ENCODE results near the gene HDAC4. TPM values are rescaled to one million over a fixed set of nuclear protein-coding genes. Genes with fewer than 3 reads are reported as not detected.

Gene HDAC4
- total and polyA plus RNA-seq, 3 experiments from 2014 or later = 8.3 to 28.8 (median 24.0) TPM

- Mint-ChIP-seq H3K27me3 (no peaks in the 10 kb centered on the region), H3K9me3 (no peaks in the 10 kb centered on the region), H3K4me1 (no peaks in the 10 kb centered on the region), H3K36me3 (peaks cover 7 to 45% (median 7%) of the 10 kb centered on the region in 3 donors), H3K27ac (no peak overlapping the region), H3K4me3 (no peak overlapping the region)
- ChIA-PET CTCF (no interaction called here), POLR2A (no interaction called here)
- H3K27ac ChIP-seq (ENCODE audit: low read depth, low read length) = no peak overlapping the region
- peaks cover 5% of the 10 kb centered on the region for H3K36me3 ChIP-seq (ENCODE audit: insufficient read depth, low read length)
- no peak for DNase-seq
- no peak overlapping the region for H3K4me3 ChIP-seq (ENCODE audit: low read length)
- H3K4me1 ChIP-seq (ENCODE audit: insufficient read depth, low read length) = no peaks in the 10 kb centered on the region
- no peaks in the 10 kb centered on the region for H3K9me3 ChIP-seq (ENCODE audit: low read length)
- no peaks in the 10 kb centered on the region for H3K27me3 ChIP-seq (ENCODE audit: insufficient read depth, low read length, poor library complexity, severe bottlenecking)
Measured at GRCh38 chr2:239051891-239052445, 348.9 kb downstream of the HDAC4 start.

DNA sequence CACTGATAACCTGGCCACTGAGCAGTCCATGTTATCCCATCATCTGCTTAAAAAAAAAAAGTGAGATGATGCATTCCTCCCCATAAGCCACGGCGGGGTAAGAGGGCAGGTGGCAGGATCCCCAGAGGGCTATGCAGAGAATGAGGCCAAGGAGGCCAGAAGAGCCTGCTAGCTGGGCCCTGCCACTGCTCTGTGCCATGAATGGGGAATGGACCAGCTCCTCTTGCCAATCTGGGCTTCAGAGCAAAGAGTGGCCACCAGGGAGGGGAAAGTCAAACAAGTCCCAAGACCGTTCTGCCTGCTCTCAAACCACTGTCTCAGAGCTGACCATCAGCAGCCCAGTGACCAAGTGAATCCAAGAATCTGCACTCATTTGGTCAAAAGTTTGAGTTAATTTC lies 350.6 kb downstream of the HDAC4 start:
- Histone ChIP-seq H3K9me3 (ENCODE audit: low read length) (no peaks in the 10 kb centered on the region), H3K4me1 (ENCODE audit: insufficient read depth, low read length) (no peaks in the 10 kb centered on the region), H3K36me3 (ENCODE audit: insufficient read depth, low read length) (no peaks in the 10 kb centered on the region), H3K27ac (ENCODE audit: low read depth, low read length) (no peak overlapping the region), H3K4me3 (ENCODE audit: low read length) (no peak overlapping the region), H3K27me3 (ENCODE audit: insufficient read depth, low read length, poor library complexity, severe bottlenecking) (no peaks in the 10 kb centered on the region)
- H3K4me3 Mint-ChIP-seq = no peak overlapping the region
- H3K9me3 Mint-ChIP-seq = no peaks in the 10 kb centered on the region
- peaks cover 4 to 43% (median 5%) of the 10 kb centered on the region in 3 donors for H3K36me3 Mint-ChIP-seq
- H3K27me3 Mint-ChIP-seq = no peaks in the 10 kb centered on the region
- no peak for DNase-seq
- no peaks in the 10 kb centered on the region for H3K4me1 Mint-ChIP-seq
- ChIA-PET CTCF (no interaction called here), POLR2A (no interaction called here)
- peak overlapping the region in 1 of 8 donors; percentile 57 for H3K27ac Mint-ChIP-seq

GRCh38 chr2:239049421-239050251 lies 351.2 kb downstream of the HDAC4 start:
- H3K9me3 ChIP-seq (ENCODE audit: low read length) = no peaks in the 10 kb centered on the region

DNA sequence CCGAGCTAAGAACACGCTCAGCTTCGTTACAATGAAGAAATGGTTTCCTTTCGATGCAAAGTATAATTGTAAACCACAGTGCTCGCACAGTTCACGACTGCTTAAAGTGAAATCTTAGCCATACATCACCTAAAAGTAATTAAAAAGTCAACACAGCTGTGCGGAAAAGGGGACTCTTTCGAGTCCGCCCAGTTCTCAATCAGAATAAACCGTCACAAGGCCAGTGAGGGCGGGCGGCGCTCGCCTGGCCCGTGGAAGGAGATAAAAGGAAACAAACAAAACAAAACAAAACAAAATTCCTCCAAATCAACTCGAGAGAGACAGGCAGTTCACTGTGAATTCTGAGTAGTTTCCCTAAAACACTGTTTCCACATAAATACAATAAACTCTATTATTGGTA lies 352.1 kb downstream of the HDAC4 start:
- no peaks in the 10 kb centered on the region for H3K4me1 ChIP-seq (ENCODE audit: insufficient read depth, low read length)
- ChIA-PET CTCF (interaction anchor here (0.7 kb wide), 1 partner anchor 415 kb away, joined by 3 read pairs; no protein-coding TSS in a partner anchor), POLR2A (no interaction called here)
- Mint-ChIP-seq H3K27ac (peak overlapping the region in 1 of 8 donors; percentile 21), H3K4me1 (no peaks in the 10 kb centered on the region), H3K36me3 (peaks cover 0 to 28% (median 3%) of the 10 kb centered on the region in 3 donors), H3K27me3 (no peaks in the 10 kb centered on the region), H3K9me3 (no peaks in the 10 kb centered on the region), H3K4me3 (no peak overlapping the region)
- H3K36me3 ChIP-seq (ENCODE audit: insufficient read depth, low read length) = no peaks in the 10 kb centered on the region
- no peaks in the 10 kb centered on the region for H3K9me3 ChIP-seq (ENCODE audit: low read length)
- no peaks in the 10 kb centered on the region for H3K27me3 ChIP-seq (ENCODE audit: insufficient read depth, low read length, poor library complexity, severe bottlenecking)
- DNase-seq = no peak
- no peak overlapping the region for H3K27ac ChIP-seq (ENCODE audit: low read depth, low read length)
- no peak overlapping the region for H3K4me3 ChIP-seq (ENCODE audit: low read length)

More at GRCh38 chr2:239049421-239050251, 351.2 kb downstream of the HDAC4 start:
- Mint-ChIP-seq H3K4me1 (no peaks in the 10 kb centered on the region), H3K27ac (peak overlapping the region in 1 of 8 donors; percentile 57), H3K27me3 (no peaks in the 10 kb centered on the region), H3K4me3 (no peak overlapping the region), H3K36me3 (peaks cover 0 to 37% (median 3%) of the 10 kb centered on the region in 3 donors), H3K9me3 (no peaks in the 10 kb centered on the region)
- Histone ChIP-seq H3K36me3 (ENCODE audit: insufficient read depth, low read length) (no peaks in the 10 kb centered on the region), H3K4me3 (ENCODE audit: low read length) (no peak overlapping the region), H3K4me1 (ENCODE audit: insufficient read depth, low read length) (no peaks in the 10 kb centered on the region), H3K27me3 (ENCODE audit: insufficient read depth, low read length, poor library complexity, severe bottlenecking) (no peaks in the 10 kb centered on the region), H3K27ac (ENCODE audit: low read depth, low read length) (no peak overlapping the region)
- CTCF ChIA-PET = interaction anchor here (0.7 kb wide), 1 partner anchor 414 kb away, joined by 3 read pairs; no protein-coding TSS in a partner anchor
- POLR2A ChIA-PET = no interaction called here
- no peak for DNase-seq

DNA sequence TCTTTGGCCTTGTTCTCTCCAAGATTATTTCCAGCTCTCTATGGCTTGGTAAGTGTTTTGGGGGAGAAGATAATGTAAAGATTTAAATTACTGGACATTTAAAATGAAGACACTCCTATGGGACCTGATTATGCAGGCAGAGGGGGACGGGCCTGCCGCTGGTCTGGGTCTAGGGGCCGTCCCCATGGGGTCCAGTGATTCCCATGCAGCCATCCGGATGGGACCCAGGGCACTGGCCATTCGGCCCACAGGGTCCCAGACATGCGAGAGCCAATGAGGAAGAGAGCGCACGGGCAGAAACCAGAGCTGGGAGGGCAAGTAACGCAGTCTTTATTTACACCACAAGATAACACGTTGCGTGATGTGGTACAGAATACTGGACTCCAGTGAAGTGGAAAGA lies 353.0 kb downstream of the HDAC4 start:
- Histone ChIP-seq H3K4me3 (ENCODE audit: low read length) (no peak overlapping the region), H3K4me1 (ENCODE audit: insufficient read depth, low read length) (no peaks in the 10 kb centered on the region), H3K27ac (ENCODE audit: low read depth, low read length) (no peak overlapping the region), H3K9me3 (ENCODE audit: low read length) (no peaks in the 10 kb centered on the region), H3K27me3 (ENCODE audit: insufficient read depth, low read length, poor library complexity, severe bottlenecking) (no peaks in the 10 kb centered on the region), H3K36me3 (ENCODE audit: insufficient read depth, low read length) (no peaks in the 10 kb centered on the region)
- POLR2A ChIA-PET = no interaction called here
- Mint-ChIP-seq H3K36me3 (peaks cover 0 to 19% (median 2%) of the 10 kb centered on the region in 3 donors), H3K27ac (no peak overlapping the region), H3K4me3 (no peak overlapping the region), H3K27me3 (no peaks in the 10 kb centered on the region), H3K4me1 (no peaks in the 10 kb centered on the region), H3K9me3 (no peaks in the 10 kb centered on the region)
- no peak for DNase-seq
- CTCF ChIA-PET = no interaction called here

DNA sequence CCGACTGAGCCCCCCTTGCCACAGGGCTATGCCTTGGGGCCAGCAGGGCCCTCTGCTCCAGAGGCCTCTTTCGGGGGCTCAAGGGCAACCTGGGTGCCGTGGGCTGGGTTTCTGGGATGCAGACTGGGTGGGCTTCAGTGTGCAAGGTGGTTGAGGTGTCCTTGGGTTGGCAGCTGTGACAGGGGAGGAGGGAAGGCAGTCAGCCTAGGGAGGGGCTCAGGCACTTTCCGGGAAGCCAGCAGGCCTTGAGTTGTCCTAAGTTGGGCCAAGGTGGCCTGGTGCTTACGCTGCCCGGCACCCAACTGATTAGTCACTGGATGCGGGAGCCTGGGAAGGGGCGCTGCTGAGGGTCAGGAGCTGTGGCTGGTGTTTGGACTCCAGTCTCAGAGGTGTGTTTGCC lies 353.4 kb downstream of the HDAC4 start:
- Mint-ChIP-seq H3K4me3 (no peak overlapping the region), H3K36me3 (peaks cover 0 to 14% (median 2%) of the 10 kb centered on the region in 3 donors), H3K4me1 (no peaks in the 10 kb centered on the region), H3K27me3 (no peaks in the 10 kb centered on the region), H3K9me3 (no peaks in the 10 kb centered on the region), H3K27ac (no peak overlapping the region)
- Histone ChIP-seq H3K4me3 (ENCODE audit: low read length) (no peak overlapping the region), H3K27me3 (ENCODE audit: insufficient read depth, low read length, poor library complexity, severe bottlenecking) (no peaks in the 10 kb centered on the region), H3K27ac (ENCODE audit: low read depth, low read length) (no peak overlapping the region), H3K36me3 (ENCODE audit: insufficient read depth, low read length) (no peaks in the 10 kb centered on the region), H3K4me1 (ENCODE audit: insufficient read depth, low read length) (no peaks in the 10 kb centered on the region), H3K9me3 (ENCODE audit: low read length) (no peaks in the 10 kb centered on the region)
- ChIA-PET CTCF (no interaction called here), POLR2A (no interaction called here)
- DNase-seq = no peak

- ChIA-PET CTCF (no interaction called here), POLR2A (no interaction called here)
- peak overlapping the region in 1 of 8 donors; percentile 42 for H3K27ac Mint-ChIP-seq
- no peaks in the 10 kb centered on the region for H3K27me3 ChIP-seq (ENCODE audit: insufficient read depth, low read length, poor library complexity, severe bottlenecking)
- H3K27me3 Mint-ChIP-seq = no peaks in the 10 kb centered on the region
- H3K36me3 Mint-ChIP-seq = peaks cover 0 to 8% (median 2%) of the 10 kb centered on the region in 3 donors
- H3K4me1 ChIP-seq (ENCODE audit: insufficient read depth, low read length) = no peaks in the 10 kb centered on the region
- no peak overlapping the region for H3K4me3 ChIP-seq (ENCODE audit: low read length)
- H3K9me3 ChIP-seq (ENCODE audit: low read length) = no peaks in the 10 kb centered on the region
- H3K36me3 ChIP-seq (ENCODE audit: insufficient read depth, low read length) = no peaks in the 10 kb centered on the region
- H3K4me1 Mint-ChIP-seq = no peaks in the 10 kb centered on the region
- no peak overlapping the region for H3K27ac ChIP-seq (ENCODE audit: low read depth, low read length)
- no peak for DNase-seq
- no peak overlapping the region for H3K4me3 Mint-ChIP-seq
- no peaks in the 10 kb centered on the region for H3K9me3 Mint-ChIP-seq
Measured at GRCh38 chr2:239046822-239047221, 354.0 kb downstream of the HDAC4 start.

GRCh38 chr2:239044336-239044735 lies 356.5 kb downstream of the HDAC4 start:
- CTCF ChIA-PET = no interaction called here
- H3K9me3 ChIP-seq (ENCODE audit: low read length) = no peaks in the 10 kb centered on the region
- H3K27me3 Mint-ChIP-seq = no peaks in the 10 kb centered on the region
- no peaks in the 10 kb centered on the region for H3K27me3 ChIP-seq (ENCODE audit: insufficient read depth, low read length, poor library complexity, severe bottlenecking)
- H3K4me1 Mint-ChIP-seq = no peaks in the 10 kb centered on the region
- no peak overlapping the region for H3K4me3 Mint-ChIP-seq
- POLR2A ChIA-PET = no interaction called here
- H3K36me3 ChIP-seq (ENCODE audit: insufficient read depth, low read length) = no peaks in the 10 kb centered on the region
- no peak overlapping the region for H3K27ac Mint-ChIP-seq
- DNase-seq = no peak
- H3K36me3 Mint-ChIP-seq = peaks cover 0 to 2% (median 0%) of the 10 kb centered on the region in 3 donors
- no peaks in the 10 kb centered on the region for H3K4me1 ChIP-seq (ENCODE audit: insufficient read depth, low read length)
- H3K4me3 ChIP-seq (ENCODE audit: low read length) = no peak overlapping the region
- H3K9me3 Mint-ChIP-seq = no peaks in the 10 kb centered on the region
- H3K27ac ChIP-seq (ENCODE audit: low read depth, low read length) = no peak overlapping the region
